OCI-LY7 (cell line): Measurements from ENCODE around the gene OXSR1.

ENCODE experiments used
- CTCF ChIP-seq: fragments of 200-600 bp; sonication (generic); conservative IDR thresholded peaks from 2 replicates; pipeline ENCODE4 v1.5.1; 2014; ENCODE audit warnings: mild to moderate bottlenecking, antibody characterized with exemption, low read length, moderate library complexity, mixed read lengths
- EZH2phosphoT487 ChIP-seq: fragments of 200-600 bp; sonication (generic); IDR thresholded peaks from 2 replicates; pipeline ENCODE4 v1.6.1; 2018; ENCODE audit warnings: low read depth, borderline replicate concordance, mild to moderate bottlenecking, mixed run types, antibody characterized with exemption, low read length, moderate library complexity, mixed read lengths

GRCh38 chr3:38148311-38148882 lies 16.9 kb upstream of the OXSR1 start:
- TF ChIP-seq CTCF, result no peak
- no peak for TF ChIP-seq EZH2phosphoT487
